H9 (cell line): ENCODE data around the gene NUBPL. TPM values are rescaled to one million over a fixed set of nuclear protein-coding genes. Genes with fewer than 3 reads are reported as not detected.

Source experiments
- DNase-seq: peaks from one replicate; pipeline ENCODE4 v3.0.0-alpha.2; 2017
- H2AFZ ChIP-seq: one replicate; pipeline ENCODE4 v1.6.1; 2013; ENCODE audit warnings: mild to moderate bottlenecking, low read length, control low read depth, moderate library complexity
- H2AK5ac ChIP-seq: 2 replicates; pipeline ENCODE4 v1.6.1; 2013; ENCODE audit warnings: low read length, control low read depth, mixed read lengths; ENCODE audit not compliant: insufficient read length
- H2BK120ac ChIP-seq: one replicate; pipeline ENCODE4 v1.6.1; 2013; ENCODE audit warnings: low read depth, mild to moderate bottlenecking, low read length, control low read depth, inconsistent platforms; ENCODE audit not compliant: poor library complexity, severe bottlenecking
- H2BK12ac ChIP-seq: 2 replicates; pipeline ENCODE4 v1.6.1; 2013; ENCODE audit warnings: low read length, control low read depth, mixed read lengths, low read depth; ENCODE audit not compliant: insufficient read length
- H2BK15ac ChIP-seq: 2 replicates; pipeline ENCODE4 v1.6.1; 2013; ENCODE audit warnings: low read depth, low read length, control low read depth
- H2BK20ac ChIP-seq: one replicate; pipeline ENCODE4 v1.6.1; 2013; ENCODE audit warnings: low read depth, mild to moderate bottlenecking, low read length, control low read depth, inconsistent platforms; ENCODE audit not compliant: poor library complexity, severe bottlenecking
- H2BK5ac ChIP-seq: 2 replicates; pipeline ENCODE4 v1.6.1; 2013; ENCODE audit warnings: low read length, control low read depth, mixed read lengths; ENCODE audit not compliant: insufficient read length
- H3K14ac ChIP-seq: 2 replicates; pipeline ENCODE4 v1.6.1; 2013; ENCODE audit warnings: low read length, control low read depth; ENCODE audit not compliant: insufficient read depth
- H3K18ac ChIP-seq: 2 replicates; pipeline ENCODE4 v1.6.1; 2013; ENCODE audit warnings: low read depth, mild to moderate bottlenecking, mixed read lengths, low read length, control low read depth; ENCODE audit not compliant: insufficient read length
- H3K23ac ChIP-seq: 2 replicates; pipeline ENCODE4 v1.6.1; 2013; ENCODE audit warnings: low read length, control low read depth, mixed read lengths, low read depth; ENCODE audit not compliant: insufficient read length
- H3K23me2 ChIP-seq: 2 replicates; pipeline ENCODE4 v1.6.1; 2013; ENCODE audit warnings: low read depth, mild to moderate bottlenecking, mixed read lengths, low read length, control low read depth; ENCODE audit not compliant: insufficient read length, poor library complexity, severe bottlenecking
- H3K27ac ChIP-seq: 2 replicates; pipeline ENCODE4 v1.5.1; 2013; ENCODE audit warnings: low read length, control low read depth, mixed read lengths, low read depth; ENCODE audit not compliant: insufficient read length
- H3K27me3 ChIP-seq: 2 replicates; pipeline ENCODE4 v1.6.1; 2013; ENCODE audit warnings: low read length, control low read depth, inconsistent platforms; ENCODE audit not compliant: insufficient read depth
- H3K4ac ChIP-seq: 2 replicates; pipeline ENCODE4 v1.6.1; 2013; ENCODE audit warnings: low read depth, mild to moderate bottlenecking, control low read depth, inconsistent platforms, low read length, moderate library complexity
- H3K4me1 ChIP-seq: 2 replicates; pipeline ENCODE4 v1.6.1; 2013; ENCODE audit warnings: low read length, control low read depth, inconsistent platforms; ENCODE audit not compliant: insufficient read depth
- H3K4me2 ChIP-seq: 2 replicates; pipeline ENCODE4 v1.6.1; 2013; ENCODE audit warnings: low read length, control low read depth, mixed read lengths; ENCODE audit not compliant: insufficient read length, insufficient read depth
- H3K56ac ChIP-seq: 2 replicates; pipeline ENCODE4 v1.6.1; 2013; ENCODE audit warnings: low read depth, mild to moderate bottlenecking, mixed read lengths, low read length, control low read depth; ENCODE audit not compliant: insufficient read length
- H3K79me1 ChIP-seq: 2 replicates; pipeline ENCODE4 v1.6.1; 2013; ENCODE audit warnings: low read depth, mild to moderate bottlenecking, moderate library complexity, low read length, control low read depth, inconsistent platforms; ENCODE audit not compliant: insufficient read depth, poor library complexity, severe bottlenecking
- H3K79me2 ChIP-seq: 2 replicates; pipeline ENCODE4 v1.6.1; 2013; ENCODE audit warnings: low read length, control low read depth, inconsistent platforms; ENCODE audit not compliant: insufficient read depth
- H3K9ac ChIP-seq: 2 replicates; pipeline ENCODE4 v1.6.1; 2013; ENCODE audit warnings: low read length, control low read depth, mixed read lengths; ENCODE audit not compliant: insufficient read length; ENCODE audit errors: extremely low read depth
- H3K9me3 ChIP-seq: one replicate; pipeline ENCODE4 v1.6.1; 2013; ENCODE audit warnings: low read depth, low read length, inconsistent platforms; ENCODE audit not compliant: control insufficient read depth
- H3T11ph ChIP-seq: one replicate; pipeline ENCODE4 v1.6.1; 2013; ENCODE audit warnings: mild to moderate bottlenecking, low read length, control low read depth, inconsistent platforms
- H4K20me1 ChIP-seq: one replicate; pipeline ENCODE4 v1.6.1; 2013; ENCODE audit not compliant: control insufficient read depth, insufficient read length, insufficient read depth
- H4K5ac ChIP-seq: 2 replicates; pipeline ENCODE4 v1.6.1; 2013; ENCODE audit warnings: low read depth, mild to moderate bottlenecking, mixed read lengths, low read length, control low read depth; ENCODE audit not compliant: insufficient read length
- H4K8ac ChIP-seq: replicated peaks from 2 replicates; pipeline ENCODE4 v1.6.1; 2013; ENCODE audit warnings: low read length, control low read depth, mixed read lengths, low read depth; ENCODE audit not compliant: insufficient read length
- H4K91ac ChIP-seq: 2 replicates; pipeline ENCODE4 v1.6.1; 2013; ENCODE audit warnings: low read depth, mild to moderate bottlenecking, moderate library complexity, mixed read lengths, low read length, control low read depth; ENCODE audit not compliant: insufficient read length
- H3K27ac Mint-ChIP-seq, 3 experiments: 2 replicates in 2 of 3; 3 replicates in 1 of 3; pipeline ENCODE4 v1.8.0; 2020 to 2021; ENCODE audit warnings: mixed read lengths in 3 of 3, mild to moderate bottlenecking in 1 of 3, moderate library complexity in 1 of 3
- H3K27me3 Mint-ChIP-seq: 2 replicates; pipeline ENCODE4 v1.8.0; 2021; ENCODE audit warnings: low read depth, mild to moderate bottlenecking, moderate library complexity, mixed read lengths
- H3K36me3 Mint-ChIP-seq, 3 experiments: 2 replicates in 2 of 3; 3 replicates in 1 of 3; pipeline ENCODE4 v1.8.0; 2020 to 2021; ENCODE audit warnings: low read depth in 3 of 3, mixed read lengths in 3 of 3; ENCODE audit not compliant: insufficient read depth in 1 of 3
- H3K4me1 Mint-ChIP-seq, 2 experiments: 2 replicates each; pipeline ENCODE4 v1.8.0; 2020; ENCODE audit warnings: mixed read lengths in 2 of 2
- H3K4me3 Mint-ChIP-seq, 2 experiments: 2 replicates in 1 of 2; 3 replicates in 1 of 2; pipeline ENCODE4 v1.8.0; 2020 to 2021; ENCODE audit warnings: mild to moderate bottlenecking in 2 of 2, mixed read lengths in 2 of 2, moderate library complexity in 1 of 2
- H3K9me3 Mint-ChIP-seq, 2 experiments: 2 replicates in 1 of 2; 3 replicates in 1 of 2; pipeline ENCODE4 v1.8.0; 2020; ENCODE audit warnings: mild to moderate bottlenecking in 2 of 2, mixed read lengths in 2 of 2, moderate library complexity in 1 of 2
- WGBS: extraction: QIAGEN DNeasy Blood & Tissue Kit; methylation state at CpG from one replicate; pipeline ENCODE4 v1.1.7; 2013; ENCODE audit warnings: missing lambda C conversion rate, low lambda C conversion rate, mixed read lengths; ENCODE audit not compliant: insufficient read length; ENCODE audit errors: extremely low coverage; 5-methylcytosine and 5-hydroxymethylcytosine counted together
- total RNA-seq: library from RNA; stranded (reverse); gene quantifications from 2 replicates; pipeline ENCODE4 v1.2.1, GENCODE V29; 2021
- TF ChIP-seq, protein P1 (sequence below): fragments of 200-600 bp; sonication (generic); conservative IDR thresholded peaks from 3 replicates; pipeline ENCODE4 v1.8.0; 2021; ENCODE audit warnings: antibody characterized with exemption, mild to moderate bottlenecking

NUBPL gene
- total RNA-seq, 1 experiment from 2014 or later, result 14.8 TPM

DNA sequence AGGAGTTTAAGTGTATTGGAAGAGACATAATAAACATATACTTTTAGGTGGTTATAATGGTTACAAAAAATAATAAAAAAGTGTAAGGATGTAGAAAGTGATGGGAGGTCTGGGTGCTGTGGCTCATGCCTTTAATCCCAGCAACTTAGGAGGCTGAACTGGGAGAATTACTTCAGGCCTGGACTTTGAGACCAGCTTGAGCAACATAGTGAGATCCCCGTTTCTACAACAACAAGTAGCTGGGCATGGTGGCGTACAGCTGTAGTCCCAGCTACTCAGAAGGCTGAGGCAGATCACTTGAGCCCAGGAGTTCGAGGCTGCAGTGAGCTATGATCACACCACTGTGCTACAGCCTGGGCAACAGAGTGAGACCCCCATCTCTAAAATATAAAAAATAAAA, 19.0 kb downstream of the NUBPL start:
- H3K9me3 ChIP-seq, result no peaks in the 10 kb centered on the region
- no peak overlapping the region for H4K91ac ChIP-seq
- no peak overlapping the region for H2BK12ac ChIP-seq
- H3K4ac ChIP-seq, result no peak overlapping the region
- no peak overlapping the region for H2AFZ ChIP-seq
- H3K23me2 ChIP-seq, result no peaks in the 10 kb centered on the region
- H3K14ac ChIP-seq, result no peak overlapping the region
- H3K4me1 ChIP-seq, result no peaks in the 10 kb centered on the region
- H2BK5ac ChIP-seq, result no peak overlapping the region
- no peak overlapping the region for H3T11ph ChIP-seq
- H3K27me3 ChIP-seq, result no peaks in the 10 kb centered on the region
- no peak overlapping the region for H2BK20ac ChIP-seq
- no peak overlapping the region for H3K56ac ChIP-seq
- no peaks in the 10 kb centered on the region for H3K79me1 ChIP-seq
- H3K18ac ChIP-seq, result no peak overlapping the region
- Mint-ChIP-seq H3K4me1 (0 out of 4 replicates have a peak, but pooled peaks cover 0 to 7% of the 10 kb centered on the region in 2 experiments), H3K27me3 (no peaks in the 10 kb centered on the region), H3K27ac (no peak overlapping the region), H3K4me3 (no peak overlapping the region), H3K36me3 (no peaks in the 10 kb centered on the region), H3K9me3 (no peaks in the 10 kb centered on the region)
- H2BK120ac ChIP-seq, result no peak overlapping the region
- H3K23ac ChIP-seq, result no peak overlapping the region
- DNase-seq, result no peak
- no peak overlapping the region for H3K4me2 ChIP-seq
- H4K20me1 ChIP-seq, result no peaks in the 10 kb centered on the region
- TF ChIP-seq, protein P1, sequence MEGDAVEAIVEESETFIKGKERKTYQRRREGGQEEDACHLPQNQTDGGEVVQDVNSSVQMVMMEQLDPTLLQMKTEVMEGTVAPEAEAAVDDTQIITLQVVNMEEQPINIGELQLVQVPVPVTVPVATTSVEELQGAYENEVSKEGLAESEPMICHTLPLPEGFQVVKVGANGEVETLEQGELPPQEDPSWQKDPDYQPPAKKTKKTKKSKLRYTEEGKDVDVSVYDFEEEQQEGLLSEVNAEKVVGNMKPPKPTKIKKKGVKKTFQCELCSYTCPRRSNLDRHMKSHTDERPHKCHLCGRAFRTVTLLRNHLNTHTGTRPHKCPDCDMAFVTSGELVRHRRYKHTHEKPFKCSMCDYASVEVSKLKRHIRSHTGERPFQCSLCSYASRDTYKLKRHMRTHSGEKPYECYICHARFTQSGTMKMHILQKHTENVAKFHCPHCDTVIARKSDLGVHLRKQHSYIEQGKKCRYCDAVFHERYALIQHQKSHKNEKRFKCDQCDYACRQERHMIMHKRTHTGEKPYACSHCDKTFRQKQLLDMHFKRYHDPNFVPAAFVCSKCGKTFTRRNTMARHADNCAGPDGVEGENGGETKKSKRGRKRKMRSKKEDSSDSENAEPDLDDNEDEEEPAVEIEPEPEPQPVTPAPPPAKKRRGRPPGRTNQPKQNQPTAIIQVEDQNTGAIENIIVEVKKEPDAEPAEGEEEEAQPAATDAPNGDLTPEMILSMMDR, result no peak
- H3K9ac ChIP-seq, result no peak overlapping the region
- WGBS, result no CpG with 5 or more reads among the region's 3 CpGs
- H2AK5ac ChIP-seq, result no peak overlapping the region
- H3K27ac ChIP-seq, result no peak overlapping the region
- no peak overlapping the region for H4K8ac ChIP-seq
- H3K79me2 ChIP-seq, result no peaks in the 10 kb centered on the region
- no peak overlapping the region for H2BK15ac ChIP-seq
- no peak overlapping the region for H4K5ac ChIP-seq
